WTC11 (cell line): ENCODE measurements around the gene GRIK5.

Source experiments
- ELF4 ChIP-seq: sonication (generic); formaldehyde crosslinking; IDR thresholded peaks from 2 replicates; pipeline ENCODE4 v1.8.1; 2022; ENCODE audit warnings: low read depth, mild to moderate bottlenecking, moderate library complexity, missing genetic modification reagents
- EMX1 ChIP-seq: fragments of 250-450 bp; sonication (Bioruptor Pico); IDR thresholded peaks from 2 replicates; pipeline ENCODE4 v1.8.0; 2021; ENCODE audit warnings: mild to moderate bottlenecking
- JUN ChIP-seq: sonication (generic); formaldehyde crosslinking; IDR thresholded peaks from 2 replicates; pipeline ENCODE4 v1.8.0; 2023; ENCODE audit warnings: mild to moderate bottlenecking, missing genetic modification reagents
- TF ChIP-seq, protein P1 (sequence below): sonication (generic); formaldehyde crosslinking; IDR thresholded peaks from 2 replicates; pipeline ENCODE4 v1.8.0; 2022; ENCODE audit warnings: mild to moderate bottlenecking, missing genetic modification reagents
- TF ChIP-seq, protein P2 (sequence below): sonication (generic); formaldehyde crosslinking; IDR thresholded peaks from 2 replicates; pipeline ENCODE4 v1.8.1; 2022; ENCODE audit warnings: mild to moderate bottlenecking, moderate library complexity, missing genetic modification reagents
- TF ChIP-seq, protein P3 (sequence below): fragments of 200-600 bp; IDR thresholded peaks from 2 replicates; pipeline ENCODE4 v1.8.0; 2022; ENCODE audit warnings: antibody characterized with exemption
- TF ChIP-seq, protein P4 (sequence below): sonication (generic); formaldehyde crosslinking; IDR thresholded peaks from 2 replicates; pipeline ENCODE4 v1.8.1; 2023; ENCODE audit warnings: mild to moderate bottlenecking, missing genetic modification reagents, moderate library complexity
- TF ChIP-seq, protein P5 (sequence below): sonication (generic); formaldehyde crosslinking; conservative IDR thresholded peaks from 2 replicates; pipeline ENCODE4 v1.8.1; 2023; ENCODE audit warnings: mild to moderate bottlenecking, low read depth, missing genetic modification reagents, moderate library complexity
- TF ChIP-seq, protein P6 (sequence below): fragments of 250-450 bp; sonication (Bioruptor Pico); IDR thresholded peaks from 2 replicates; pipeline ENCODE4 v1.9.0; 2021; ENCODE audit warnings: moderate library complexity, mild to moderate bottlenecking, inconsistent platforms, borderline replicate concordance

DNA sequence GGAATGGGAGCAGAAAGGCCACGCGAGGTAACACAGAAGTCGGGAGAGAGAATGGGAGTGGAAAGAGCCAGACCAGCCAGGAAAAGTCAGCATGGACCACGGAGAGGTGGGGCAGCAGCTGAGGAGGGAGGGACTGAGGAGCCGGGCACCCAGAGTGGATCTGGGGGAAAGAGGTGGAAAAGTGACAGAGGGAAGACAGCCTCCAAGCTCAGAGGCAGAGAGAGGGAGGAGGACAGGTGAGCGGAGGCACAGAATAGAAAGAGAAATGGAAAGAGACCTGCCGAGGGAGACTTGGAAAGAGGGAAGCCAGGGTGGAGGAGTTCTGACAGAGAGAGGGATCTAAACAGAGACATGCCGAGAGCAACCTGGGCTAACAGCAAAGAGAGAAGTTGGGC, 1.6 kb downstream of the GRIK5 start:
- TF ChIP-seq, protein P1, sequence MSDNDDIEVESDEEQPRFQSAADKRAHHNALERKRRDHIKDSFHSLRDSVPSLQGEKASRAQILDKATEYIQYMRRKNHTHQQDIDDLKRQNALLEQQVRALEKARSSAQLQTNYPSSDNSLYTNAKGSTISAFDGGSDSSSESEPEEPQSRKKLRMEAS (CRISPR knock-in tag), result no peak
- TF ChIP-seq, protein P2, sequence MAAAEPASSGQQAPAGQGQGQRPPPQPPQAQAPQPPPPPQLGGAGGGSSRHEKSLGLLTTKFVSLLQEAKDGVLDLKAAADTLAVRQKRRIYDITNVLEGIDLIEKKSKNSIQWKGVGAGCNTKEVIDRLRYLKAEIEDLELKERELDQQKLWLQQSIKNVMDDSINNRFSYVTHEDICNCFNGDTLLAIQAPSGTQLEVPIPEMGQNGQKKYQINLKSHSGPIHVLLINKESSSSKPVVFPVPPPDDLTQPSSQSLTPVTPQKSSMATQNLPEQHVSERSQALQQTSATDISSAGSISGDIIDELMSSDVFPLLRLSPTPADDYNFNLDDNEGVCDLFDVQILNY (CRISPR knock-in tag), result no peak
- TF ChIP-seq, protein P3, sequence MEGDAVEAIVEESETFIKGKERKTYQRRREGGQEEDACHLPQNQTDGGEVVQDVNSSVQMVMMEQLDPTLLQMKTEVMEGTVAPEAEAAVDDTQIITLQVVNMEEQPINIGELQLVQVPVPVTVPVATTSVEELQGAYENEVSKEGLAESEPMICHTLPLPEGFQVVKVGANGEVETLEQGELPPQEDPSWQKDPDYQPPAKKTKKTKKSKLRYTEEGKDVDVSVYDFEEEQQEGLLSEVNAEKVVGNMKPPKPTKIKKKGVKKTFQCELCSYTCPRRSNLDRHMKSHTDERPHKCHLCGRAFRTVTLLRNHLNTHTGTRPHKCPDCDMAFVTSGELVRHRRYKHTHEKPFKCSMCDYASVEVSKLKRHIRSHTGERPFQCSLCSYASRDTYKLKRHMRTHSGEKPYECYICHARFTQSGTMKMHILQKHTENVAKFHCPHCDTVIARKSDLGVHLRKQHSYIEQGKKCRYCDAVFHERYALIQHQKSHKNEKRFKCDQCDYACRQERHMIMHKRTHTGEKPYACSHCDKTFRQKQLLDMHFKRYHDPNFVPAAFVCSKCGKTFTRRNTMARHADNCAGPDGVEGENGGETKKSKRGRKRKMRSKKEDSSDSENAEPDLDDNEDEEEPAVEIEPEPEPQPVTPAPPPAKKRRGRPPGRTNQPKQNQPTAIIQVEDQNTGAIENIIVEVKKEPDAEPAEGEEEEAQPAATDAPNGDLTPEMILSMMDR, result no peak
- TF ChIP-seq, protein P4, sequence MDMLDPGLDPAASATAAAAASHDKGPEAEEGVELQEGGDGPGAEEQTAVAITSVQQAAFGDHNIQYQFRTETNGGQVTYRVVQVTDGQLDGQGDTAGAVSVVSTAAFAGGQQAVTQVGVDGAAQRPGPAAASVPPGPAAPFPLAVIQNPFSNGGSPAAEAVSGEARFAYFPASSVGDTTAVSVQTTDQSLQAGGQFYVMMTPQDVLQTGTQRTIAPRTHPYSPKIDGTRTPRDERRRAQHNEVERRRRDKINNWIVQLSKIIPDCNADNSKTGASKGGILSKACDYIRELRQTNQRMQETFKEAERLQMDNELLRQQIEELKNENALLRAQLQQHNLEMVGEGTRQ (CRISPR knock-in tag), result no peak
- TF ChIP-seq ELF4 (CRISPR knock-in tag) (no peak), JUN (no peak), EMX1 (CRISPR knock-in tag) (no peak)
- TF ChIP-seq, protein P5, sequence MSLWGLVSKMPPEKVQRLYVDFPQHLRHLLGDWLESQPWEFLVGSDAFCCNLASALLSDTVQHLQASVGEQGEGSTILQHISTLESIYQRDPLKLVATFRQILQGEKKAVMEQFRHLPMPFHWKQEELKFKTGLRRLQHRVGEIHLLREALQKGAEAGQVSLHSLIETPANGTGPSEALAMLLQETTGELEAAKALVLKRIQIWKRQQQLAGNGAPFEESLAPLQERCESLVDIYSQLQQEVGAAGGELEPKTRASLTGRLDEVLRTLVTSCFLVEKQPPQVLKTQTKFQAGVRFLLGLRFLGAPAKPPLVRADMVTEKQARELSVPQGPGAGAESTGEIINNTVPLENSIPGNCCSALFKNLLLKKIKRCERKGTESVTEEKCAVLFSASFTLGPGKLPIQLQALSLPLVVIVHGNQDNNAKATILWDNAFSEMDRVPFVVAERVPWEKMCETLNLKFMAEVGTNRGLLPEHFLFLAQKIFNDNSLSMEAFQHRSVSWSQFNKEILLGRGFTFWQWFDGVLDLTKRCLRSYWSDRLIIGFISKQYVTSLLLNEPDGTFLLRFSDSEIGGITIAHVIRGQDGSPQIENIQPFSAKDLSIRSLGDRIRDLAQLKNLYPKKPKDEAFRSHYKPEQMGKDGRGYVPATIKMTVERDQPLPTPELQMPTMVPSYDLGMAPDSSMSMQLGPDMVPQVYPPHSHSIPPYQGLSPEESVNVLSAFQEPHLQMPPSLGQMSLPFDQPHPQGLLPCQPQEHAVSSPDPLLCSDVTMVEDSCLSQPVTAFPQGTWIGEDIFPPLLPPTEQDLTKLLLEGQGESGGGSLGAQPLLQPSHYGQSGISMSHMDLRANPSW (CRISPR knock-in tag), result no peak
- TF ChIP-seq, protein P6, sequence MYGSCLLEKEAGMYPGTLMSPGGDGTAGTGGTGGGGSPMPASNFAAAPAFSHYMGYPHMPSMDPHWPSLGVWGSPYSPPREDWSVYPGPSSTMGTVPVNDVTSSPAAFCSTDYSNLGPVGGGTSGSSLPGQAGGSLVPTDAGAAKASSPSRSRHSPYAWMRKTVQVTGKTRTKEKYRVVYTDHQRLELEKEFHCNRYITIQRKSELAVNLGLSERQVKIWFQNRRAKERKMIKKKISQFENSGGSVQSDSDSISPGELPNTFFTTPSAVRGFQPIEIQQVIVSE (CRISPR knock-in tag), result no peak
